Lung (tissue), 12 donors: ENCODE data around the gene TRMT2A. TPM values are rescaled to one million over a fixed set of nuclear protein-coding genes. Genes with fewer than 3 reads are reported as not detected.

ENCODE experiments used
- ATAC-seq: fragments of 200-7000 bp; cut with Tn5 transposase; one replicate; pipeline ENCODE4 v1.9.1; 2020; ENCODE audit warnings: moderate number of reproducible peaks; ENCODE audit not compliant: insufficient read depth, low FRiP score
- DNase-seq, 3 donors: peaks; one replicate each; pipeline ENCODE4 v3.0.0-alpha.2; 2013 to 2017
- H3K27ac ChIP-seq, 2 donors: one replicate each; pipeline ENCODE4 v1.5.1; 2013; ENCODE audit warnings: mild to moderate bottlenecking in 2 of 2, moderate library complexity in 2 of 2, control low read depth in 1 of 2, inconsistent platforms in 1 of 2, low read depth in 1 of 2, low read length in 1 of 2
- H3K27me3 ChIP-seq, 3 donors: one replicate each; pipeline ENCODE4 v1.5.1; 2013; ENCODE audit warnings: low read length in 2 of 3; ENCODE audit not compliant: control insufficient read depth in 3 of 3, insufficient read depth in 3 of 3
- H3K36me3 ChIP-seq, 4 donors: one replicate each; pipeline ENCODE4 v1.5.1; 2013; ENCODE audit warnings: low read length in 4 of 4, mild to moderate bottlenecking in 1 of 4, moderate library complexity in 1 of 4; ENCODE audit not compliant: control insufficient read depth in 4 of 4, insufficient read depth in 4 of 4
- H3K4me1 ChIP-seq, 5 donors: one replicate each; pipeline ENCODE4 v1.5.1; 2013; ENCODE audit warnings: low read length in 5 of 5, mild to moderate bottlenecking in 2 of 5, moderate library complexity in 1 of 5; ENCODE audit not compliant: control insufficient read depth in 5 of 5, insufficient read depth in 5 of 5
- H3K4me3 ChIP-seq: one replicate; pipeline ENCODE4 v1.5.1; 2013; ENCODE audit warnings: mild to moderate bottlenecking, control low read depth, moderate library complexity
- H3K9ac ChIP-seq, 2 donors: one replicate each; pipeline ENCODE4 v1.5.1; 2013; ENCODE audit warnings: low read length in 2 of 2, control low read depth in 1 of 2; ENCODE audit not compliant: insufficient read depth in 1 of 2
- H3K9me3 ChIP-seq, 4 donors: one replicate each; pipeline ENCODE4 v1.5.1; 2013; ENCODE audit warnings: low read length in 3 of 4, mild to moderate bottlenecking in 1 of 4, moderate library complexity in 1 of 4; ENCODE audit not compliant: control insufficient read depth in 4 of 4, insufficient read depth in 3 of 4
- CTCF ChIP-seq: IDR thresholded peaks from 2 replicates; pipeline ENCODE4 v1.5.1; 2012; ENCODE audit warnings: mild to moderate bottlenecking; ENCODE audit errors: control extremely low read depth, extremely low read depth
- WGBS, 2 donors: extraction: QIAGEN DNeasy Blood & Tissue Kit; methylation state at CpG; one replicate each; pipeline ENCODE4 v1.1.7; 2013; 5-methylcytosine and 5-hydroxymethylcytosine counted together
- polyA plus RNA-seq, 2 donors: library from polyadenylated mRNA; stranded (reverse); fragments of 200-250 nt; gene quantifications; one replicate each; pipeline ENCODE4 v1.2.1, GENCODE V29; 2013
- total RNA-seq, 2 donors: library from RNA; depleted of rRNA in 1 of 2; stranded (reverse); fragments of >200 nt in 1 of 2; gene quantifications; one replicate each; pipeline ENCODE4 v1.2.1, GENCODE V29; 2014 to 2021
- donor health status: control.
- donor health status: control.
- donor health status: Bipolar disorder and iron deficiency.
- donor health status: healthy.
- donor health status: DM: yes; HTN: yes; CAD: no.

TRMT2A gene
- total and polyA plus RNA-seq, 4 donors, result 37.5 to 71.1 (median 55.4) TPM

GRCh38 chr22:20106205-20106848, 10.7 kb downstream of the TRMT2A start:
- H3K4me3 ChIP-seq, result no peak overlapping the region
- no peak overlapping the region for H3K27ac ChIP-seq
- no peak overlapping the region for H3K9ac ChIP-seq
- no peak for DNase-seq
- no peaks in the 10 kb centered on the region for H3K9me3 ChIP-seq
- no peak for ATAC-seq
- H3K27me3 ChIP-seq, result no peaks in the 10 kb centered on the region
- H3K36me3 ChIP-seq, result peaks cover 7 to 72% (median 34%) of the 10 kb centered on the region in 4 donors
- no peak for TF ChIP-seq CTCF
- H3K4me1 ChIP-seq, result no peaks in the 10 kb centered on the region
- WGBS, 2 donors, result 94 to 95% methylated on average over 20 of the region's 20 CpGs

DNA sequence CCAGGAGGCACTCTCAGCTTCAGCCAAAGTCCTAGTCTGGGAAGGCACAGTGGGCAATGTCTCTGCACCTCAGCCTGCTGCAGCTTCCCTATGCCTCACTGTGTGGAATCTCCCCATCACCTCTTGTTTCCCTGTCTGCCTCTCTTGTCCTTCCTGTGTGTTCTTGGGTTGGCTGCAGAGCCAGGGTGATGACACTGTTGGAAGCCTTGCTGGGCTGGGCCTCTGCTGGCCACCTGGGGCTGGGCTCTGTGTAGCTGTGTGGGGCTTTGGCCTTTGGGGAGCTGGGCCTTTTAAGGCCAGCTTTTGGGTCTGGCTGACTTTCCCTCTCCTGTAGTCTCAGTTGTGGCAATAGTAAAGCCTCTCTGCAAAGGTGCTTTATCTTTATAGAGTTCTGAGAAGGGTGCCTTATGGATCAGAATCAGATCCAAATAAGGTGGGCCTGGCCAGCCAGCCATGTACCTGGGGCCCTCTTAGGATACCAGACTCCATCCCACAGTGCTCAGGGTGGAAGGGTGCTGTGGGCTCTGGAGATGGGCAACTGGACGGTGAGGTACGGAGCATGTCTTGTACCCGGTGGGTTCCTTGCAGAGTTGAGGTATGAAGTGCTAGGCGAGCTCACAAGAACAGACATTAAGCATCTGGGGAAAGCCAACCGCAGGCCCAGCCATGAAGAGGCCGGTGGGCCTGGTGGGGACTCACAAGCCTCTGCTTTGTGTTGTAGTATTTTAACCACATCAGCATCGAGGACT, 11.4 kb downstream of the TRMT2A start:
- Histone ChIP-seq H3K27me3 (no peaks in the 10 kb centered on the region), H3K36me3 (peaks cover 12 to 74% (median 34%) of the 10 kb centered on the region in 4 donors), H3K4me1 (no peaks in the 10 kb centered on the region), H3K27ac (no peak overlapping the region), H3K9ac (no peak overlapping the region), H3K4me3 (no peak overlapping the region), H3K9me3 (no peaks in the 10 kb centered on the region)
- 96 to 98% methylated on average over 7 of the region's 7 CpGs for WGBS, 2 donors
- no peak for DNase-seq
- ATAC-seq, result no peak
- no peak for TF ChIP-seq CTCF

DNA sequence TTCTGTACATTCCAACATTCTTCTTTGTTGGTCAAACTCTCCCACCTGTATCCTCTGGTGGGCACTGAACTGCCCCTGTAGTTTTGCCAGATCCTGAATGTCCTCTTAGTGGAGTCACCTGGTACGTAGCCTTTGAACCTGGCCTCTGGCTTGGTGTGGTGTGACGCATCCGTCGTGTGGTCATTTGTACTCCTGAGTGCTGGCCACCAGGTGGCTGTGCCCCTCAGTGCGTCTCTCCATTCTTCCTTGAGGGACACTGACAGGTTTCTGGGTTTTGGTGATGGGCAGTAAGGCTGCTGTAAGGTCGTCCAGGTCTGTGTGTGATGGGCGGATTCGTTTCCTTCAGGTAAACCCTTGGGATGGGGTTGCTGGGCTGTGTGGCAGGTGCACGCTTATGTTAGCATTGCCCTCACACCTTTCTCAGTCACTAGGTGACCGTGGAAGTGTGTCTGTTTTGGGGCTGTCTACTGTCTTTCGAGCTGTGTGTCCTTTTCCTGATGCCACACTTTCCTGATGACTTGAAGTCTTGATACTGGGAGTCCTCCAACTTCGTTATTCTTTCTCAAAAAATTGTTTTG, 14.7 kb downstream of the TRMT2A start:
- Histone ChIP-seq H3K36me3 (peaks cover 16 to 60% (median 30%) of the 10 kb centered on the region in 4 donors), H3K4me3 (no peak overlapping the region), H3K4me1 (no peaks in the 10 kb centered on the region), H3K27me3 (no peaks in the 10 kb centered on the region), H3K9me3 (no peaks in the 10 kb centered on the region), H3K27ac (no peak overlapping the region), H3K9ac (no peak overlapping the region)
- no peak for DNase-seq
- 94 to 95% methylated on average over 12 of the region's 12 CpGs for WGBS, 2 donors
- no peak for ATAC-seq
- TF ChIP-seq CTCF, result no peak
